HepG2 (cell line): Measurements from ENCODE around the gene HLA-DQA1. TPM values are rescaled to one million over a fixed set of nuclear protein-coding genes. Genes with fewer than 3 reads are reported as not detected.
"Not testable (repeated sequence)": the region's sequence is repeated elsewhere in the genome, so short reads cannot be mapped to it uniquely, and the experiment has no call there.

Experiments
- ATAC-seq: fragments of 200-7000 bp; cut with Tn5 transposase; 3 replicates; pipeline ENCODE4 v1.9.1; 2020; ENCODE audit warnings: mild to moderate bottlenecking, moderate library complexity
- BruUV-seq: library from RNA; stranded (reverse); fragments of 400-500 nt; replicated peaks from 2 replicates; lab custom pipeline; 2021; lab: Mats Ljungman, UMichigan
- CTCF ChIA-PET: fragments of 300-600 bp; formaldehyde crosslinking; extraction: SDS; loops from one replicate; lab custom pipeline; 2021; ENCODE audit warnings: low total read pairs, inconsistent platforms, low intra/inter-chr PET ratio; lab: Yijun Ruan, JAX
- POLR2A ChIA-PET: fragments of 350-600 bp; sonication (Branson Sonifier 250); formaldehyde crosslinking; loops from one replicate; lab custom pipeline; 2020; ENCODE audit warnings: antibody characterized with exemption, inconsistent platforms; lab: Yijun Ruan, JAX
- DNase-seq: peaks from one replicate; pipeline ENCODE4 v3.0.0-alpha.2; 2015; ENCODE audit warnings: low spot score
- FAIRE-seq: peaks from 3 replicates; lab custom pipeline; 2011; peaks lifted over from hg19 to GRCh38; lab: Jason Lieb, UNC
- H2AFZ ChIP-seq: one replicate; pipeline ENCODE4 v1.6.1; 2011; ENCODE audit warnings: low read length, inconsistent platforms
- H3K27ac ChIP-seq: fragments of 300-600 bp; 3 replicates; pipeline ENCODE4 v1.8.0; 2011; ENCODE audit warnings: mixed run types, mild to moderate bottlenecking, mixed read lengths, low read length, inconsistent platforms; ENCODE audit not compliant: insufficient read depth; ENCODE audit errors: extremely low read length
- H3K27me3 ChIP-seq, 2 experiments: fragments of 200-600 bp in 1 of 2; 2 replicates in 1 of 2; 3 replicates in 1 of 2; pipeline versions ENCODE4 v1.6.0 to v1.8.0; 2011; ENCODE audit warnings: low read length in 2 of 2, mild to moderate bottlenecking in 2 of 2, moderate library complexity in 2 of 2, inconsistent platforms in 1 of 2; ENCODE audit not compliant: insufficient read depth in 2 of 2, control insufficient read depth in 1 of 2
- H3K36me3 ChIP-seq, 2 experiments: fragments of 200-600 bp in 1 of 2; replicated peaks in 1 of 2; 2 replicates in 1 of 2; 3 replicates in 1 of 2; pipeline versions ENCODE4 v1.5.1 to v1.8.0; 2011; ENCODE audit warnings: low read length in 2 of 2, inconsistent platforms in 1 of 2; ENCODE audit not compliant: insufficient read depth in 2 of 2, control insufficient read depth in 1 of 2
- H3K4me1 ChIP-seq: 2 replicates; pipeline ENCODE4 v1.5.1; 2012; ENCODE audit warnings: low read length, inconsistent platforms; ENCODE audit not compliant: insufficient read depth
- H3K4me2 ChIP-seq: 2 replicates; pipeline ENCODE4 v1.6.0; 2011; ENCODE audit warnings: low read depth, low read length, inconsistent platforms
- H3K4me3 ChIP-seq, 3 experiments: fragments of 200-600 bp in 1 of 3; sonication (generic), shearing (Covaris generic) in 1 of 3; replicated peaks in 1 of 3; 2 replicates each; pipeline ENCODE4 v1.5.1; 2011 to 2016; ENCODE audit warnings: low read length in 3 of 3, inconsistent platforms in 2 of 3, low read depth in 2 of 3, mild to moderate bottlenecking in 2 of 3, control low read depth in 1 of 3, mixed read lengths in 1 of 3; ENCODE audit not compliant: insufficient read depth in 1 of 3
- H3K79me2 ChIP-seq: one replicate; pipeline ENCODE4 v1.6.1; 2011; ENCODE audit warnings: low read length, inconsistent platforms; ENCODE audit not compliant: insufficient read depth
- H3K9ac ChIP-seq: 2 replicates; pipeline ENCODE4 v1.6.0; 2011; ENCODE audit warnings: mild to moderate bottlenecking, low read depth, low read length, inconsistent platforms; ENCODE audit not compliant: insufficient read depth
- H3K9me3 ChIP-seq: 2 replicates; pipeline ENCODE4 v1.5.1; 2012; ENCODE audit warnings: mild to moderate bottlenecking, low read length
- H4K20me1 ChIP-seq: 2 replicates; pipeline ENCODE4 v1.6.0; 2011; ENCODE audit warnings: inconsistent platforms, mild to moderate bottlenecking, low read length, moderate library complexity; ENCODE audit not compliant: insufficient read depth
- ARNT ChIP-seq: fragments of 450-650 bp; IDR thresholded peaks from 2 replicates; pipeline ENCODE4 v1.6.1; 2017
- GFI1 ChIP-seq: sonication (generic); formaldehyde crosslinking; IDR thresholded peaks from 2 replicates; pipeline ENCODE4 v1.5.0; 2020; ENCODE audit warnings: missing genetic modification reagents, mild to moderate bottlenecking, borderline replicate concordance
- KAT2B ChIP-seq: fragments of 150-350 bp; IDR thresholded peaks from 2 replicates; pipeline ENCODE4 v1.6.1; 2014; ENCODE audit warnings: low read depth, low read length, borderline replicate concordance
- PHB2 ChIP-seq: fragments of 450-650 bp; IDR thresholded peaks from 2 replicates; pipeline ENCODE4 v1.6.1; 2018; ENCODE audit not compliant: partially characterized antibody
- SNRNP70 ChIP-seq: fragments of 200-400 bp; formaldehyde crosslinking; IDR thresholded peaks from 2 replicates; pipeline ENCODE4 v1.6.1; 2017; ENCODE audit warnings: mild to moderate bottlenecking, low read depth, low read length, moderate library complexity
- TBL1XR1 ChIP-seq: fragments of 150-350 bp; IDR thresholded peaks from 2 replicates; pipeline ENCODE4 v1.6.1; 2014; ENCODE audit warnings: borderline replicate concordance, low read length; ENCODE audit not compliant: partially characterized antibody
- TFDP2 ChIP-seq: sonication (generic); formaldehyde crosslinking; IDR thresholded peaks from 2 replicates; pipeline ENCODE4 v1.4.0; 2020; ENCODE audit warnings: missing genetic modification reagents
- TMF1 ChIP-seq: sonication (generic); formaldehyde crosslinking; IDR thresholded peaks from 2 replicates; pipeline ENCODE4 v1.8.1; 2022; ENCODE audit warnings: low read depth, missing genetic modification reagents
- XRCC5 ChIP-seq: fragments of 200-400 bp; formaldehyde crosslinking; optimal IDR thresholded peaks from 2 replicates; pipeline ENCODE3; 2017; ENCODE audit warnings: mild to moderate bottlenecking, low read length
- ZBTB33 ChIP-seq: sonication (generic); formaldehyde crosslinking; IDR thresholded peaks from 2 replicates; pipeline ENCODE4 v1.4.0; 2020; ENCODE audit warnings: missing genetic modification reagents
- ZFP37 ChIP-seq: sonication (generic); formaldehyde crosslinking; IDR thresholded peaks from 2 replicates; pipeline ENCODE4 v1.4.0; 2020; ENCODE audit warnings: missing genetic modification reagents, borderline replicate concordance
- ZNF740 ChIP-seq: sonication (generic); formaldehyde crosslinking; IDR thresholded peaks from 2 replicates; pipeline ENCODE4 v1.4.0; 2020; ENCODE audit warnings: missing genetic modification reagents
- ZNF784 ChIP-seq: sonication (generic); formaldehyde crosslinking; IDR thresholded peaks from 2 replicates; pipeline ENCODE4 v1.5.1; 2020; ENCODE audit warnings: missing genetic modification reagents, mild to moderate bottlenecking, borderline replicate concordance
- ZNF788 ChIP-seq: sonication (generic); formaldehyde crosslinking; IDR thresholded peaks from 2 replicates; pipeline ENCODE4 v1.5.0; 2020; ENCODE audit warnings: mild to moderate bottlenecking, missing genetic modification reagents, borderline replicate concordance
- WGBS: methylation state at CpG from one replicate; pipeline ENCODE4 v1.1.6; 2017; ENCODE audit warnings: low lambda C conversion rate; 5-methylcytosine and 5-hydroxymethylcytosine counted together
- in situ Hi-C: cut with HindIII; loops from 2 replicates; pipeline ENCODE4 v1.10.0; 2017; ENCODE audit warnings: low pct_unique_long_range_greater_than_20kb; ENCODE audit not compliant: extremely low pct_ligation_motif_present
- intact Hi-C: fragments of 100-400 bp; cut with micrococcal nuclease; formaldehyde crosslinking; loops from one replicate; pipeline ENCODE4 v1.10.0; 2022; ENCODE audit not compliant: unreplicated experiment
- polyA plus RNA-seq, 8 experiments: library from polyadenylated mRNA; depleted of rRNA in 3 of 8; stranded (reverse) in 7 of 8; unstranded in 1 of 8; fragments of >200 nt; fragmentation: Illumina TruSeq in 4 of 8; extraction: Trizol in 4 of 8; gene quantifications; 2 replicates each; pipeline versions ENCODE4 v1.2.1 to v1.2.3, GENCODE V29; 2011 to 2016; ENCODE audit warnings: low read depth in 4 of 8, missing spikeins in 1 of 8, mixed read lengths in 1 of 8; ENCODE audit not compliant: insufficient read depth in 1 of 8
- total RNA-seq, 5 experiments: library from RNA; depleted of rRNA; stranded (reverse); fragments of >200 nt; fragmentation: Illumina TruSeq; extraction: Trizol; gene quantifications; 2 replicates each; pipeline ENCODE4 v1.2.3, GENCODE V29; 2016; ENCODE audit warnings: low read depth in 1 of 5

The HLA-DQA1 gene
- total and polyA plus RNA-seq, 2 of the 13 experiments (the other 11 are each of a cell fraction or from before 2014, with no cell fraction given): not detected

GRCh38 chr6:32629793-32630192 is 7.4 kb upstream of the HLA-DQA1 start:
- FAIRE-seq, H3K9ac ChIP-seq, H3K27ac ChIP-seq, H3K4me3 ChIP-seq, H3K4me1 ChIP-seq, H3K79me2 ChIP-seq, H3K27me3 ChIP-seq, in situ Hi-C loops, H2AFZ ChIP-seq, H3K9me3 ChIP-seq, BruUV-seq, POLR2A ChIA-PET, intact Hi-C loops, CTCF ChIA-PET, H4K20me1 ChIP-seq, H3K36me3 ChIP-seq, H3K4me2 ChIP-seq, ATAC-seq, DNase-seq: not testable (repeated sequence)
- 0% methylated on average over 2 of the region's 13 CpGs for WGBS

GRCh38 chr6:32635526-32636123 is 1.6 kb upstream of the HLA-DQA1 start:
- Histone ChIP-seq H3K36me3 (no peaks in the 10 kb centered on the region), H3K4me1 (no peaks in the 10 kb centered on the region), H4K20me1 (no peaks in the 10 kb centered on the region), H3K27ac (no peak overlapping the region), H3K27me3 (peaks cover 2 to 3% of the 10 kb centered on the region in 2 experiments; a peak in 2 of 5 replicates), H3K4me2 (no peak overlapping the region), H2AFZ (no peak overlapping the region), H3K4me3 (no peak overlapping the region), H3K9ac (no peak overlapping the region), H3K79me2 (no peaks in the 10 kb centered on the region), H3K9me3 (no peaks in the 10 kb centered on the region)
- WGBS: 1% methylated on average over 2 of the region's 2 CpGs
- DNase-seq (no peak), FAIRE-seq (no peak), ATAC-seq (no peak)
- in situ Hi-C loops: no loop called here
- intact Hi-C loops: no loop called here
- BruUV-seq: no TSS peak
- ChIA-PET CTCF (no interaction called here), POLR2A (no interaction called here)
- TF ChIP-seq PHB2 (no peak), ZNF788 (CRISPR knock-in tag) (no peak), XRCC5 (no peak), TFDP2 (CRISPR knock-in tag) (no peak), ARNT (no peak), ZBTB33 (no peak), TMF1 (no peak), TBL1XR1 (no peak), KAT2B (no peak), ZNF740 (CRISPR knock-in tag) (no peak), GFI1 (CRISPR knock-in tag) (no peak), ZFP37 (no peak), ZNF784 (CRISPR knock-in tag) (no peak), SNRNP70 (no peak)
